Epithelial cell of prostate (primary cell): Measurements from ENCODE around the gene DEFB113.

ENCODE experiments used
- DNase-seq: peaks from one replicate; pipeline ENCODE4 v3.0.0-alpha.2; 2011; ENCODE audit warnings: low read depth, low spot score
- H3K27ac ChIP-seq: fragments of 450-650 bp; 2 replicates; pipeline ENCODE4 v1.5.1; 2017; ENCODE audit warnings: mild to moderate bottlenecking

DEFB113 gene

DNA sequence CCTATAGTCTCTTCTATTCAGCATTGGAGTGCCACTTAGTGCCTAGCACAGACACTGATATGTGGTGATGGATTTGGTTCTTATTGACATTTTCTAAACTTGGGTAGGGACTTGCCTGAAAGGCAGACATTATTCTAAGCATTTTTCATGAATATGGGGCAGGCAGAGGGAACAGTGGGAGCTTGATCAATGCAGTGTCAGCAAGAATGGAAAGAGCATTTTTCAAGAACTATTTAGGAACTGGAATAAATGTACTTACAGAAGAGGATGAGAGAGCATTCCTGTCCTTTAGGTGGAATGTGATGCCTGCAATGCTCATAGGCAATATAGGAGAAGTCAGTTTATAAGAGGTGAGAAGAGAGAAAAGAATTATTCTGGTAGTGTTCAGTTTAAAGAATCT is 31.6 kb downstream of the DEFB113 start:
- H3K27ac ChIP-seq, result no peak overlapping the region
- no peak for DNase-seq

DNA sequence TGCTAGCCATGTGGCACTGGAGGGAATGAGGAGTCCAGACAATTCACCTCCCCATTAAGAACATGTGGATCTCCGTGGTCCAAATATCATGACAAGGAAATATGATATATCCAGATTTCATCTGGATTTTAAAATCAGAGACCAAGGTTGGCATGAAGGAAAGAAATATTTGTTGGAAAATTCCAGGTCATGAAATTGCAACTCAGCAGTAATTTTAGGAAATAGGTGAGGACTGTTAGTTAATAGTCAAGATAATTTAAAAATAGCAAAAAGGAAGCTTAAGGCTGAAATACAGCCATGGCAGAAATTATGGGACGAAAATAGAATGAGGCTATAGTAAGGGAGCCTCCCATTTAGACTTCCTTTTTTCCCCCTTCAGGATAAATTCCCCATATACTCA is 32.4 kb downstream of the DEFB113 start:
- no peak overlapping the region for H3K27ac ChIP-seq
- DNase-seq, result no peak

DNA sequence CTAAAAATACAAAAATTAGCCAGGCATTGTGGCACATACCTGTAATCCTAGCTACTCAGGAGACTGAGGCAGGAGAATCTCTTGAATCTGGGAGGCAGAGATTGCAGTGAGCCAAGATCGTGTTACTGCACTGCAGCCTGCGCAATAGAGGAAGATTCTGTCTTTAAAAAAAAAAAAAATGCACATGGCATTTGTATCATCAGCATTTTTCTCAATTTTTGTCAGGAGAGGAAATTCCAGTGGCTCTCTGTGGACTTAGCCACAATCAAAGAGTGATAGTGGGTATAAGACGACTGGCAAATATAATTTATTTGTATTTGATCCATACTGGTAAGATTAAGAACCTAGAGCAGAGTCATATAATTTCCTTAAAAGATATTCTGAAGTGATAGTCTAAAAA is 34.0 kb downstream of the DEFB113 start:
- no peak overlapping the region for H3K27ac ChIP-seq
- no peak for DNase-seq

- no peak overlapping the region for H3K27ac ChIP-seq
- no peak for DNase-seq
Measured at GRCh38 chr6:49934770-49935169, 34.7 kb downstream of the DEFB113 start.

DNA sequence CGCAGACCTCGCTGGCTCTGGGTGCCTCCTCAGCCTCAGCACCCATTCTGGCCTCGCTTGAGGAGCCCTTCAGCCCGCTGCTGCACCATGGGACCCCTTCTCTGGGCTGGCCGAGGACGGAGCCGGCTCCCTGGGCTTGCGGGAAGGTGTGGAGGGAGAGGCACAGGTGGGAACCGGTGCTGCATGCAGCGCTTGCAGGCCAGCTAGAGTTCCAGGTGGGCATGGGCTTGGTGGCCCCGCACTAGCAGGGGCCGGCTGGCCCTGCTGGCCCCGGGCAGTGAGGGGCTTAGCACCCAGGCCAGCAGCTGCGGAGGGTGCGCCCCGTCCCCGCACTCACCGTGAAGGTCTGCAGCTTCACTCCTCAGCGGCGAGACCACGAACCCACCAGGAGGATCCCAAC is 35.9 kb downstream of the DEFB113 start:
- DNase-seq, result no peak
- no peak overlapping the region for H3K27ac ChIP-seq

GRCh38 chr6:49929340-49929739 is 40.1 kb downstream of the DEFB113 start:
- DNase-seq, result no peak
- H3K27ac ChIP-seq, result no peak overlapping the region

- no peak overlapping the region for H3K27ac ChIP-seq
- no peak for DNase-seq
Measured at GRCh38 chr6:49923826-49924225, 45.6 kb downstream of the DEFB113 start.

DNA sequence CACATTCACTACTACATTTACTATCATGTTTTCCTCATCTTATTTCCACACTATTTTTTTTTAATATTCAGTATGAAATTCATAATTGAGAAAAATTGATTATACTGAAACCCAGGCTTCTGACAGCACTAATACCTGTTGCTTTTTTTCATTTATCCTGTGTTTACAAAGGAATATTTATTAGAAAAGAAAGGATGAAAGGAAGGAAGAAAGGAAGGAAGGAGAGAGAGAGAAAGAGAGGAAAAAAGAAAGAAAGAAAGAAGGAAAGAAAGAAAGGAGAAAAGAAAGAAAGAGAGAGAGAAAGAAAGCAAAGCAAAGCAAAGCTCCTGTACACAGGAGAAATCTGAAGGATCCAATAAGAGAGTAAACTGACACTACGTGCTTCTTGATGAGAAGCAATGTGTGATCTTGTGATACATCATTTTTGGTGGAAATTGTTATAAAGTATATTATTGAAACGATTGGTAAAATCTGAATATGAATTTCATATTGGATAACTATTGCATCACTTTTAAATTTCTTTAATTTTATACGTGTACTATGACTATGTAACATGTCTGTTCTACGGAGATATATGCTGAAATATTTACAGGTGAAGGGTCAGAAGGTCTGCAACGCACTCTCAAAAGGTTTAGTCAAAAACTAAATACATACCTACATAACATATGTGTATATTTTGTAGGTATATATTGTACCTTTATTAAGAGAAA is 49.3 kb downstream of the DEFB113 start:
- H3K27ac ChIP-seq, result no peak overlapping the region
- no peak for DNase-seq

DNA sequence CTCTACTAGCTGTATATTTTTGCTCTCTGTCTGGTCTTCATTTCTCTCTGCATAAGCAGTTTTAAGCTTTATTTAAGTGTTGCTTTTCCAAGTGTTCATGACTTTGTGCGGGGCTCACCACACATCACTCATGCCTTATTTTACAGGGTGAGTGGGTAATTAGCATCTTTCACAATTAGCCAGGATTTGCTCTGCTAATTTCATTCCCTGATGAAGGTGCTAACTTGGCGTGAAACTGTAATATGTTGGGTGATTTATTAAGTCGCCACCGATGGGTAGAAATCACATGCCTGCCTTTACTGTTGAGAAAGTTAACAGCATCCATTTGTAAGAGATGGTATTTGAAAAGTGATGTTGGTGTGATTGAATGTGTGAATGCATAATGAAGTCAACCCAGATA is 50.2 kb downstream of the DEFB113 start:
- DNase-seq, result no peak
- H3K27ac ChIP-seq, result no peak overlapping the region

GRCh38 chr6:49918787-49919186 is 50.6 kb downstream of the DEFB113 start:
- DNase-seq, result no peak
- H3K27ac ChIP-seq, result no peak overlapping the region
